IgD-negative memory B cell (primary cell): ENCODE measurements around the gene PTGDR2. TPM values are rescaled to one million over a fixed set of nuclear protein-coding genes. Genes with fewer than 3 reads are reported as not detected.

Experiments
- H3K27ac Mint-ChIP-seq, 3 donors: one replicate each; pipeline ENCODE4 v1.8.0; 2020 to 2022; ENCODE audit warnings: mild to moderate bottlenecking in 3 of 3, mixed read lengths in 3 of 3, moderate library complexity in 1 of 3
- H3K27me3 Mint-ChIP-seq: one replicate; pipeline ENCODE4 v1.8.0; 2021; ENCODE audit warnings: mixed read lengths
- H3K36me3 Mint-ChIP-seq: one replicate; pipeline ENCODE4 v1.8.0; 2020; ENCODE audit warnings: mild to moderate bottlenecking, mixed read lengths
- H3K4me1 Mint-ChIP-seq, 3 donors: one replicate each; pipeline ENCODE4 v1.8.0; 2020 to 2022; ENCODE audit warnings: mixed read lengths in 3 of 3, mild to moderate bottlenecking in 1 of 3
- H3K4me3 Mint-ChIP-seq, 4 donors: one replicate each; pipeline ENCODE4 v1.8.0; 2020 to 2022; ENCODE audit warnings: mild to moderate bottlenecking in 4 of 4, mixed read lengths in 4 of 4, moderate library complexity in 3 of 4
- H3K9me3 Mint-ChIP-seq, 3 donors: one replicate each; pipeline ENCODE4 v1.8.0; 2020 to 2021; ENCODE audit warnings: mixed read lengths in 3 of 3, mild to moderate bottlenecking in 1 of 3
- polyA plus RNA-seq: library from polyadenylated mRNA; unstranded; fragments of 300-500 nt; fragmentation: Illumina TruSeq; gene quantifications from one replicate; pipeline ENCODE4 v1.2.3, GENCODE V29; 2021

Gene PTGDR2
- polyA plus RNA-seq, 1 donor from 2014 or later, result 0.16 TPM

GRCh38 chr11:60879971-60880588, 24.3 kb upstream of the PTGDR2 start:
- H3K4me3 Mint-ChIP-seq, result no peak overlapping the region
- no peaks in the 10 kb centered on the region for H3K4me1 Mint-ChIP-seq
- H3K27ac Mint-ChIP-seq, result no peak overlapping the region
- H3K27me3 Mint-ChIP-seq, result no peaks in the 10 kb centered on the region
- H3K36me3 Mint-ChIP-seq, result no peaks in the 10 kb centered on the region
- H3K9me3 Mint-ChIP-seq, result no peaks in the 10 kb centered on the region

GRCh38 chr11:60879104-60879503, 23.4 kb upstream of the PTGDR2 start:
- Mint-ChIP-seq H3K4me1 (no peaks in the 10 kb centered on the region), H3K36me3 (no peaks in the 10 kb centered on the region), H3K4me3 (no peak overlapping the region), H3K27me3 (no peaks in the 10 kb centered on the region), H3K27ac (no peak overlapping the region), H3K9me3 (no peaks in the 10 kb centered on the region)

DNA sequence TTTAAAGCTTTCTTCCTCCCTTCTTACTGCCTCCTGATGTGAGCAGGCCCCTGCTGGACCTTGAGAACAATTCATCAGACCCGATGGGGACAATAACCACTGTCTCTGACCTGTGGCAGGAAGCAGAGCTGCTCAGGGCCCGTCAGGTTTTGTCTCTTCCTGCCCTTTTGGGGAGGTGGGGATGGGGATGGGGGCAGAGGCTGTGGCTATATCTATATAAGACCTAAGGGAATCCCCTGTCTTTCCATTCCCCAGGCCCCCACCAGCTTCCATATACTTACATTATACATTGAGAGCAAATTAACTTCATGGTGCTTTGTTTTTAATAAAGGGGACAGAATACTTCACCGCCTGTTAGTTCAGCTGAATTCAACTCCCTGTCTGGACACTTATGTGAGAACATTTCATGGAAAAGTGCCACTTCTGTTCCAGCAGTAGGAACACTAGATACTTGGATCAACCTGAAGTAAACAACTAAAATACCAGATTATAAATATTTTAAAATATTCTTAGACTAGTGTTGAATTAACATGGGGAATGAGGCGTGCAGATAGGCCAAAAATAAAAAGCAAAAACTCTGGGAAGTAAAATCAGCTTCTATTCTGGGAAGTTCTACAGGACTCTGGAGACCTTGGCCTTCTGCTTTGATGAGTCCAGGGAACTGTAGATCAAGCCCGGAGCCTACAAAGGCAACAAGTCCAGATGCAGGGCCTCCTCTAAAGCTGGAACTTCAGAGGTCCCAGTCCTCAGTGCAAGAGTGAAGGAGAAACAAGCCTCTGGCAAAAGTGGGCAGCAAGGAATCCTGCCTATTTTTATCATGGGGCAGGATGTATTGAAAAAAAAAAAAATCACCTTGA, 22.7 kb upstream of the PTGDR2 start:
- H3K27me3 Mint-ChIP-seq, result no peaks in the 10 kb centered on the region
- H3K4me1 Mint-ChIP-seq, result no peaks in the 10 kb centered on the region
- H3K9me3 Mint-ChIP-seq, result no peaks in the 10 kb centered on the region
- no peaks in the 10 kb centered on the region for H3K36me3 Mint-ChIP-seq
- H3K4me3 Mint-ChIP-seq, result no peak overlapping the region
- H3K27ac Mint-ChIP-seq, result no peak overlapping the region

DNA sequence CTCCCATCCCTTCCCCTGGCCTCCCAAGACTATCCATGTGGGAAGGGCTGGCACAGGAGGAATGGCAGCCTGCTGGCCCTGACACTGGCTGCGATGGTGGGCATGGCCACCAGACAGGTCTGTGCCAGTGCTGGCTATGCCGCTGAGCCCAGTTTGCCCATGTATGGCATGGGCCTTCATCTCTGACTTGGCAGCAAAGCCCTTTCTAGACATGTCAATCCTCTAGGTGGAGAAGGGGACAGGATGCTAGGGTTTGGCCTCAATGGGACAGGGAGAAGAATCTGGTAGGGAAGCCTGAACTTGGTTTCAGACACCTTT, 20.4 kb upstream of the PTGDR2 start:
- Mint-ChIP-seq H3K27me3 (no peaks in the 10 kb centered on the region), H3K4me3 (no peak overlapping the region), H3K36me3 (no peaks in the 10 kb centered on the region), H3K27ac (no peak overlapping the region), H3K9me3 (no peaks in the 10 kb centered on the region), H3K4me1 (no peaks in the 10 kb centered on the region)

DNA sequence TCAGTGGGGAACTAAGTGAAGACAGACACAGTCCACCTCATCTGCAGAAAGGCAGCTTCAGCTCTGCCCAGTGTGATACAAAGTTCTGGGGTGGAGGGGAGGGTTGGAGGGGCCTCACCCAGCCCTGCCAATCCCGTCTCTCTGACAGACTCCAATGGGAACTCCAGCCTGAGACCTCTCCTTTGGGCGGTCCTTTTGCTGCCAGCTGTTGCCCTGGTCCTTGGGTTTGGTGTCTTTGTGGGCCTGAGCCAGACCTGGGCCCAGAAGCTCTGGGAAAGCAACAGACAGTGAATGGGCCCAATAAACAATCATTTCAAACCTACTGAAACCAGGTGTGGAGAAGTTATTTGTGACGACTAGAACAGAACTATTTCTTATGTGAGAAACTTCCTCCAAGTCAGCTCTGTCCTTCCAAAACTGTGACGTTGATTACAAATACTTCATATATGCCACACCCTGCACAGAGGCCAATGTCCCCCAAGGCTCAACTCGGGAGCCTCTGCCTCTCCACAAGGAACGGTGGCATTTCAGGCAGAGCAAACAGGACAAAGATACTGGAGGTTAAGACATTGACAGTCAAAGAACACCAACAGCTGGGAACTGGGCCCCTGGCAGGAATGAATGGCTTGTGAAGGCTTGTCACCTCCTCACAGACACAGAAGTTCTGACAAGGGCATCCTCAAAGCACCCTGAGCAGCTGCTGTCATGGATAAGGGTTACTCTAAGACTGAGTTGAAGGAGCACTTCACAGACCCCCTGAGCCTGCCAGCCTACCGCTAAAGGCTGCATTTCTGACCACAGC, 19.8 kb upstream of the PTGDR2 start:
- Mint-ChIP-seq H3K4me1 (no peaks in the 10 kb centered on the region), H3K4me3 (no peak overlapping the region), H3K36me3 (no peaks in the 10 kb centered on the region), H3K27me3 (no peaks in the 10 kb centered on the region), H3K27ac (no peak overlapping the region), H3K9me3 (no peaks in the 10 kb centered on the region)

- Mint-ChIP-seq H3K9me3 (no peaks in the 10 kb centered on the region), H3K4me3 (no peak overlapping the region), H3K4me1 (no peaks in the 10 kb centered on the region), H3K36me3 (no peaks in the 10 kb centered on the region), H3K27me3 (no peaks in the 10 kb centered on the region), H3K27ac (no peak overlapping the region)
Measured at GRCh38 chr11:60874421-60875365, 18.9 kb upstream of the PTGDR2 start.

GRCh38 chr11:60873533-60873932, 17.8 kb upstream of the PTGDR2 start:
- no peaks in the 10 kb centered on the region for H3K4me1 Mint-ChIP-seq
- H3K27ac Mint-ChIP-seq, result no peak overlapping the region
- no peaks in the 10 kb centered on the region for H3K27me3 Mint-ChIP-seq
- H3K36me3 Mint-ChIP-seq, result no peaks in the 10 kb centered on the region
- H3K4me3 Mint-ChIP-seq, result no peak overlapping the region
- H3K9me3 Mint-ChIP-seq, result no peaks in the 10 kb centered on the region

GRCh38 chr11:60872961-60873524, 17.3 kb upstream of the PTGDR2 start:
- Mint-ChIP-seq H3K9me3 (no peaks in the 10 kb centered on the region), H3K4me1 (no peaks in the 10 kb centered on the region), H3K4me3 (no peak overlapping the region), H3K27me3 (no peaks in the 10 kb centered on the region), H3K36me3 (no peaks in the 10 kb centered on the region), H3K27ac (no peak overlapping the region)

- Mint-ChIP-seq H3K4me3 (no peak overlapping the region), H3K27me3 (no peaks in the 10 kb centered on the region), H3K4me1 (no peaks in the 10 kb centered on the region)
Measured at GRCh38 chr11:60872124-60872960, 16.6 kb upstream of the PTGDR2 start.

GRCh38 chr11:60871378-60872061, 15.8 kb upstream of the PTGDR2 start:
- Mint-ChIP-seq H3K27me3 (no peaks in the 10 kb centered on the region), H3K36me3 (no peaks in the 10 kb centered on the region), H3K9me3 (no peaks in the 10 kb centered on the region), H3K4me1 (no peaks in the 10 kb centered on the region), H3K4me3 (no peak overlapping the region), H3K27ac (no peak overlapping the region)

More at GRCh38 chr11:60872124-60872960, 16.6 kb upstream of the PTGDR2 start:
- H3K36me3 Mint-ChIP-seq, result no peaks in the 10 kb centered on the region
- H3K27ac Mint-ChIP-seq, result no peak overlapping the region
- no peaks in the 10 kb centered on the region for H3K9me3 Mint-ChIP-seq

DNA sequence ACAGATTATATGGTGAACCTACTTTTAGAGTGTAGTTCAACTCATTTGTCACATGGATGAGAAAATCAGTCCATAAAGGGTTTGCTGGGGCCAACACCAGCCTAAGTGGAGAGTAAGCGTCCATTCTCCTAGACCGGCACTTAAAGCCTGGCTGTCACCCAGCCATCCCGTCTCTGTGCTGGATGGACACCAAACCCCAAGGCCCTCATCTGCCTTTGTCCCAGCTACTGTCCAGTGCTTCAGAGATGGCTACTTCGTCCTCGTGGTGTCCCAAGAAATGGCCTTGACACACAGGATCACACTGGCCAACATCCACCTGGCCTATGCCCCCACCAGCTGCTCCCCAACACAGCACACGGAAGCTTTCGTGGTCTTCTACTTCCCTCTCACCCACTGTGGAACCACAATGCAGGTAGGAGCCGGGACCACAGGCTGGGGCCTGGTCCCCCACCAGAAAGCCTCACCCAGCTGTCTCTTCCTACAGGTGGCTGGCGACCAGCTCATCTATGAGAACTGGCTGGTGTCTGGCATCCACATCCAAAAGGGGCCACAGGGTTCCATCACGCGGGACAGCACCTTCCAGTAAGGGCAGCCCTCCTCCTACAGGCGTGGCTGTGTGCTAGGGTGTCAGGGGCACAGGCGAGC, 15.1 kb upstream of the PTGDR2 start:
- H3K27me3 Mint-ChIP-seq, result no peaks in the 10 kb centered on the region
- no peaks in the 10 kb centered on the region for H3K9me3 Mint-ChIP-seq
- H3K27ac Mint-ChIP-seq, result no peak overlapping the region
- H3K36me3 Mint-ChIP-seq, result no peaks in the 10 kb centered on the region
- no peak overlapping the region for H3K4me3 Mint-ChIP-seq
- no peaks in the 10 kb centered on the region for H3K4me1 Mint-ChIP-seq

DNA sequence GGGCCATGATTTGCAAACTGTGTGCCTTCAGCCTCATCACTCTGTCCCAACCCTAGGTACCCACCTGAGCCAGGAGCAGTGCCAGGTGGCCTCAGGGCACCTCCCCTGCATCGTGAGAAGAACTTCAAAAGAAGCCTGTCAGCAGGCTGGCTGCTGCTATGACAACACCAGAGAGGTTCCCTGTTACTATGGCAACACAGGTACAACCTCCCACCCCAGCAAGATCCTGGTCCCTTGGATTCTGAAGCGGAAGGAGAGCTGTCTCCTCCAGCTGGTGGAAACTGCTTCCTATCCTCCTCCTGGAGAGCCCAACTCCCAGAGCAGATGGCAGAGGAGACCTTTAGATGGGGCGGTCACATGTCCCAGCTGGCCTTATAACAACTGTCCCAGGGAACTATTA, 14.5 kb upstream of the PTGDR2 start:
- H3K4me3 Mint-ChIP-seq, result no peak overlapping the region
- no peaks in the 10 kb centered on the region for H3K27me3 Mint-ChIP-seq
- H3K4me1 Mint-ChIP-seq, result no peaks in the 10 kb centered on the region
- H3K36me3 Mint-ChIP-seq, result peaks cover 3% of the 10 kb centered on the region
- no peaks in the 10 kb centered on the region for H3K9me3 Mint-ChIP-seq
- no peak overlapping the region for H3K27ac Mint-ChIP-seq

DNA sequence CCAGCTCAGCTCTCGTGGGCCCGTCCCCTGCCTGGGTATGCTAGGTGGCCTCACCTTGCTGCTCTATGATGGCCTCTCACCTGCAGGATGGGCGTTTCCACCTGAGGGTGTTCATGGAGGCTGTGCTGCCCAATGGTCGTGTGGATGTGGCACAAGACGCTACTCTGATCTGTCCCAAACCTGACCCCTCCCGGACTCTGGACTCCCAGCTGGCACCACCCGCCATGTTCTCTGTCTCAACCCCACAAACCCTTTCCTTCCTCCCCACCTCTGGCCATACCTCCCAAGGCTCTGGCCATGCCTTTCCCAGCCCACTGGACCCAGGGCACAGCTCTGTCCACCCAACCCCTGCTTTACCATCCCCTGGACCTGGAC, 13.7 kb upstream of the PTGDR2 start:
- Mint-ChIP-seq H3K36me3 (peaks cover 3% of the 10 kb centered on the region), H3K4me3 (peak overlapping the region in 1 of 4 donors; percentile 71), H3K4me1 (no peaks in the 10 kb centered on the region), H3K27ac (peak overlapping the region in 1 of 3 donors; percentile 79), H3K27me3 (no peaks in the 10 kb centered on the region), H3K9me3 (no peaks in the 10 kb centered on the region)
